K562 (cell line): ENCODE results near the gene PDE11A. TPM values are rescaled to one million over a fixed set of nuclear protein-coding genes. Genes with fewer than 3 reads are reported as not detected.

ENCODE experiments used
- BRD4 ChIP-seq: fragments of 200-600 bp; sonication (generic); IDR thresholded peaks from 2 replicates; pipeline ENCODE4 v1.6.1; 2017; ENCODE audit warnings: inconsistent platforms
- CBX2 ChIP-seq: fragments of 200-600 bp; sonication (generic); IDR thresholded peaks from one replicate; pipeline ENCODE4 v1.6.1; 2012; ENCODE audit warnings: mild to moderate bottlenecking, low read length, inconsistent platforms; ENCODE audit not compliant: insufficient read depth, poor library complexity, severe bottlenecking
- DPF2 ChIP-seq: fragments of 450-650 bp; IDR thresholded peaks from 2 replicates; pipeline ENCODE4 v1.6.1; 2016
- EZH2 ChIP-seq: IDR thresholded peaks from 2 replicates; pipeline ENCODE4 v1.6.1; 2012; ENCODE audit warnings: low read depth, mild to moderate bottlenecking, inconsistent platforms, low read length, borderline replicate concordance
- GTF2A2 ChIP-seq: IDR thresholded peaks from 2 replicates; pipeline ENCODE4 v1.6.1; 2016; ENCODE audit warnings: mild to moderate bottlenecking, missing genetic modification characterization, missing compliant biosample characterization
- HNRNPL ChIP-seq: fragments of 200-400 bp; formaldehyde crosslinking; IDR thresholded peaks from 2 replicates; pipeline ENCODE4 v1.6.1; 2017; ENCODE audit warnings: low read depth, mild to moderate bottlenecking, low read length
- MYNN ChIP-seq, 2 experiments: sonication (generic); formaldehyde crosslinking in 1 of 2; IDR thresholded peaks; 2 replicates each; pipeline versions ENCODE4 v1.5.0 to v1.6.1; 2016 to 2020; ENCODE audit warnings: antibody characterized with exemption in 1 of 2, missing genetic modification reagents in 1 of 2
- NFE2L1 ChIP-seq: fragments of 450-650 bp; IDR thresholded peaks from 2 replicates; pipeline ENCODE4 v1.6.1; 2016; ENCODE audit warnings: missing genetic modification characterization, low read depth, mild to moderate bottlenecking, missing compliant biosample characterization, moderate library complexity, borderline replicate concordance
- SLC30A9 ChIP-seq: fragments of 250-450 bp; sonication (Bioruptor Pico); IDR thresholded peaks from 2 replicates; pipeline ENCODE4 v1.8.0; 2022; ENCODE audit warnings: mild to moderate bottlenecking, moderate library complexity
- SMARCA4 ChIP-seq: fragments of 450-650 bp; IDR thresholded peaks from 2 replicates; pipeline ENCODE4 v1.6.1; 2016
- SOX6 ChIP-seq: fragments of 450-650 bp; IDR thresholded peaks from 2 replicates; pipeline ENCODE4 v1.6.1; 2014; ENCODE audit warnings: mild to moderate bottlenecking
- SREBF1 ChIP-seq: fragments of 150-350 bp; IDR thresholded peaks from 2 replicates; pipeline ENCODE4 v1.6.1; 2014; ENCODE audit warnings: antibody characterized with exemption, low read depth, low read length, borderline replicate concordance
- STAT6 ChIP-seq: sonication (generic); formaldehyde crosslinking; IDR thresholded peaks from 2 replicates; pipeline ENCODE4 v1.8.1; 2023; ENCODE audit warnings: mild to moderate bottlenecking, missing genetic modification reagents
- TCF3 ChIP-seq: sonication (generic); formaldehyde crosslinking; IDR thresholded peaks from 2 replicates; pipeline ENCODE4 v1.4.0; 2020; ENCODE audit warnings: mild to moderate bottlenecking, missing genetic modification reagents
- TEAD1 ChIP-seq, 2 experiments: fragments of 450-650 bp in 1 of 2; sonication (generic) in 1 of 2; formaldehyde crosslinking; IDR thresholded peaks; 2 replicates each; pipeline versions ENCODE4 v1.4.0 to v1.8.0; 2020 to 2022; ENCODE audit warnings: mild to moderate bottlenecking in 2 of 2, missing genetic modification reagents in 1 of 2
- U2AF2 ChIP-seq: fragments of 200-400 bp; formaldehyde crosslinking; optimal IDR thresholded peaks from 2 replicates; pipeline ENCODE3; 2017; ENCODE audit warnings: low read depth, mild to moderate bottlenecking, low read length
- XRCC4 ChIP-seq: IDR thresholded peaks from one replicate; pipeline ENCODE4 v1.6.1; 2011; ENCODE audit not compliant: insufficient read depth, insufficient read length; ENCODE audit errors: extremely low read depth
- ZBTB26 ChIP-seq: fragments of 450-650 bp; formaldehyde crosslinking; IDR thresholded peaks from 2 replicates; pipeline ENCODE4 v1.4.0; 2022; ENCODE audit warnings: missing genetic modification characterization
- ZFP1 ChIP-seq: fragments of 450-650 bp; formaldehyde crosslinking; IDR thresholded peaks from 2 replicates; pipeline ENCODE4 v1.4.0; 2020; ENCODE audit warnings: mild to moderate bottlenecking, mixed read lengths
- ZNF561 ChIP-seq: fragments of 450-650 bp; formaldehyde crosslinking; conservative IDR thresholded peaks from 2 replicates; pipeline ENCODE4 v1.4.0; 2020; ENCODE audit warnings: mild to moderate bottlenecking, moderate library complexity
- polyA plus RNA-seq, 8 experiments: library from polyadenylated mRNA; depleted of rRNA in 4 of 8; stranded (reverse) in 5 of 8; unstranded in 3 of 8; fragments of >200 nt; fragmentation: Nextera tagmentation in 2 of 8; fragmentation: Illumina TruSeq in 1 of 8; extraction: Ambion mirVana in 2 of 8; extraction: Trizol in 1 of 8; gene quantifications; 2 replicates each; pipeline versions ENCODE4 v1.2.1 to v1.2.3, GENCODE V29; 2011 to 2014; ENCODE audit warnings: inconsistent platforms in 1 of 8, missing spikeins in 1 of 8
- total RNA-seq, 7 experiments: library from RNA; depleted of rRNA in 6 of 7; stranded (reverse); fragments of >200 nt in 6 of 7; fragmentation: Illumina TruSeq in 2 of 7; extraction: Trizol in 2 of 7; gene quantifications; 2 replicates each; pipeline versions ENCODE4 v1.2.1 to v1.2.3, GENCODE V29; 2011 to 2021; ENCODE audit warnings: low replicate concordance in 1 of 7
- TF ChIP-seq, protein P1 (sequence below): conservative IDR thresholded peaks from 2 replicates; pipeline ENCODE4 v1.6.1; 2011; ENCODE audit warnings: low read depth, mild to moderate bottlenecking, low read length; ENCODE audit not compliant: control insufficient read depth
- TF ChIP-seq, protein P2 (sequence below), 2 experiments: IDR thresholded peaks; 2 replicates each; pipeline ENCODE4 v1.6.1; 2011; ENCODE audit warnings: borderline replicate concordance in 1 of 2, control low read depth in 1 of 2, low read depth in 1 of 2, low read length in 1 of 2, mild to moderate bottlenecking in 1 of 2, mixed read lengths in 1 of 2, moderate library complexity in 1 of 2; ENCODE audit not compliant: insufficient read depth in 1 of 2, insufficient read length in 1 of 2, poor library complexity in 1 of 2, severe bottlenecking in 1 of 2; ENCODE audit errors: extremely low read depth in 1 of 2

Gene PDE11A
- total and polyA plus RNA-seq, 9 of the 15 experiments (the other 6 are each of a cell fraction or from before 2014, with no cell fraction given) = 3.2 to 22.1 (median 5.7) TPM

GRCh38 chr2:177709986-177710401, 362.6 kb downstream of the PDE11A start (continued):
- TF ChIP-seq ZNF561 (CRISPR knock-in tag) (no peak), SLC30A9 (CRISPR knock-in tag) (no peak), ZBTB26 (CRISPR knock-in tag) (peak; percentile 14; the same call in 1 of the 2 replicates), XRCC4 (no peak), ZFP1 (CRISPR knock-in tag) (no peak), NFE2L1 (no peak), STAT6 (CRISPR knock-in tag) (no peak), SOX6 (no peak), GTF2A2 (no peak), HNRNPL (no peak), DPF2 (0 out of 2 replicates have a peak, but pooled peaks have one; percentile 66), SREBF1 (no peak), TCF3 (CRISPR knock-in tag) (no peak), CBX2 (no peak), MYNN (IDR thresholded peaks at IDR 0.05) (no peak), MYNN (CRISPR knock-in tag; IDR thresholded peaks at IDR 0.05) (no peak), BRD4 (no peak), TEAD1 (CRISPR knock-in tag; IDR thresholded peaks at IDR 0.05) (no peak), SMARCA4 (no peak; the same call in 1 of the 2 replicates), EZH2 (no peak), U2AF2 (no peak)
- TF ChIP-seq, protein P1, sequence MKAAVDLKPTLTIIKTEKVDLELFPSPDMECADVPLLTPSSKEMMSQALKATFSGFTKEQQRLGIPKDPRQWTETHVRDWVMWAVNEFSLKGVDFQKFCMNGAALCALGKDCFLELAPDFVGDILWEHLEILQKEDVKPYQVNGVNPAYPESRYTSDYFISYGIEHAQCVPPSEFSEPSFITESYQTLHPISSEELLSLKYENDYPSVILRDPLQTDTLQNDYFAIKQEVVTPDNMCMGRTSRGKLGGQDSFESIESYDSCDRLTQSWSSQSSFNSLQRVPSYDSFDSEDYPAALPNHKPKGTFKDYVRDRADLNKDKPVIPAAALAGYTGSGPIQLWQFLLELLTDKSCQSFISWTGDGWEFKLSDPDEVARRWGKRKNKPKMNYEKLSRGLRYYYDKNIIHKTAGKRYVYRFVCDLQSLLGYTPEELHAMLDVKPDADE = no peak
- TF ChIP-seq, protein P2, sequence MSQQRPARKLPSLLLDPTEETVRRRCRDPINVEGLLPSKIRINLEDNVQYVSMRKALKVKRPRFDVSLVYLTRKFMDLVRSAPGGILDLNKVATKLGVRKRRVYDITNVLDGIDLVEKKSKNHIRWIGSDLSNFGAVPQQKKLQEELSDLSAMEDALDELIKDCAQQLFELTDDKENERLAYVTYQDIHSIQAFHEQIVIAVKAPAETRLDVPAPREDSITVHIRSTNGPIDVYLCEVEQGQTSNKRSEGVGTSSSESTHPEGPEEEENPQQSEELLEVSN (IDR thresholded peaks at IDR 0.05; ENCODE audit: borderline replicate concordance in 1 of 2, extremely low read depth in 1 of 2, insufficient read depth in 1 of 2, insufficient read length in 1 of 2, low read depth in 1 of 2, low read length in 1 of 2, poor library complexity in 1 of 2, severe bottlenecking in 1 of 2) = no peak
